HepG2 (cell line): ENCODE results near the gene SLC16A2. TPM values are rescaled to one million over a fixed set of nuclear protein-coding genes. Genes with fewer than 3 reads are reported as not detected.

ENCODE experiments used
- ATAC-seq: fragments of 200-7000 bp; cut with Tn5 transposase; 3 replicates; pipeline ENCODE4 v1.9.1; 2020; ENCODE audit warnings: mild to moderate bottlenecking, moderate library complexity
- BruUV-seq: library from RNA; stranded (reverse); fragments of 400-500 nt; replicated peaks from 2 replicates; lab custom pipeline; 2021; lab: Mats Ljungman, UMichigan
- CTCF ChIA-PET: fragments of 300-600 bp; formaldehyde crosslinking; extraction: SDS; loops from one replicate; lab custom pipeline; 2021; ENCODE audit warnings: low total read pairs, inconsistent platforms, low intra/inter-chr PET ratio; lab: Yijun Ruan, JAX
- POLR2A ChIA-PET: fragments of 350-600 bp; sonication (Branson Sonifier 250); formaldehyde crosslinking; loops from one replicate; lab custom pipeline; 2020; ENCODE audit warnings: antibody characterized with exemption, inconsistent platforms; lab: Yijun Ruan, JAX
- DNase-seq: peaks from one replicate; pipeline ENCODE4 v3.0.0-alpha.2; 2015; ENCODE audit warnings: low spot score
- FAIRE-seq: peaks from 3 replicates; lab custom pipeline; 2011; peaks lifted over from hg19 to GRCh38; lab: Jason Lieb, UNC
- H2AFZ ChIP-seq: one replicate; pipeline ENCODE4 v1.6.1; 2011; ENCODE audit warnings: low read length, inconsistent platforms
- H3K27ac ChIP-seq: fragments of 300-600 bp; 3 replicates; pipeline ENCODE4 v1.8.0; 2011; ENCODE audit warnings: mixed run types, mild to moderate bottlenecking, mixed read lengths, low read length, inconsistent platforms; ENCODE audit not compliant: insufficient read depth; ENCODE audit errors: extremely low read length
- H3K27me3 ChIP-seq, 2 experiments: fragments of 200-600 bp in 1 of 2; 2 replicates in 1 of 2; 3 replicates in 1 of 2; pipeline versions ENCODE4 v1.6.0 to v1.8.0; 2011; ENCODE audit warnings: low read length in 2 of 2, mild to moderate bottlenecking in 2 of 2, moderate library complexity in 2 of 2, inconsistent platforms in 1 of 2; ENCODE audit not compliant: insufficient read depth in 2 of 2, control insufficient read depth in 1 of 2
- H3K36me3 ChIP-seq, 2 experiments: fragments of 200-600 bp in 1 of 2; replicated peaks in 1 of 2; 2 replicates in 1 of 2; 3 replicates in 1 of 2; pipeline versions ENCODE4 v1.5.1 to v1.8.0; 2011; ENCODE audit warnings: low read length in 2 of 2, inconsistent platforms in 1 of 2; ENCODE audit not compliant: insufficient read depth in 2 of 2, control insufficient read depth in 1 of 2
- H3K4me1 ChIP-seq: 2 replicates; pipeline ENCODE4 v1.5.1; 2012; ENCODE audit warnings: low read length, inconsistent platforms; ENCODE audit not compliant: insufficient read depth
- H3K4me2 ChIP-seq: 2 replicates; pipeline ENCODE4 v1.6.0; 2011; ENCODE audit warnings: low read depth, low read length, inconsistent platforms
- H3K4me3 ChIP-seq, 3 experiments: fragments of 200-600 bp in 1 of 3; sonication (generic), shearing (Covaris generic) in 1 of 3; replicated peaks in 1 of 3; 2 replicates each; pipeline ENCODE4 v1.5.1; 2011 to 2016; ENCODE audit warnings: low read length in 3 of 3, inconsistent platforms in 2 of 3, low read depth in 2 of 3, mild to moderate bottlenecking in 2 of 3, control low read depth in 1 of 3, mixed read lengths in 1 of 3; ENCODE audit not compliant: insufficient read depth in 1 of 3
- H3K79me2 ChIP-seq: one replicate; pipeline ENCODE4 v1.6.1; 2011; ENCODE audit warnings: low read length, inconsistent platforms; ENCODE audit not compliant: insufficient read depth
- H3K9ac ChIP-seq: 2 replicates; pipeline ENCODE4 v1.6.0; 2011; ENCODE audit warnings: mild to moderate bottlenecking, low read depth, low read length, inconsistent platforms; ENCODE audit not compliant: insufficient read depth
- H3K9me3 ChIP-seq: 2 replicates; pipeline ENCODE4 v1.5.1; 2012; ENCODE audit warnings: mild to moderate bottlenecking, low read length
- H4K20me1 ChIP-seq: 2 replicates; pipeline ENCODE4 v1.6.0; 2011; ENCODE audit warnings: inconsistent platforms, mild to moderate bottlenecking, low read length, moderate library complexity; ENCODE audit not compliant: insufficient read depth
- CEBPB ChIP-seq: IDR thresholded peaks from 2 replicates; pipeline ENCODE4 v1.6.1; 2011; ENCODE audit warnings: low read depth, low read length, improper control_type of control experiment, borderline replicate concordance
- FOXC1 ChIP-seq: sonication (generic); formaldehyde crosslinking; IDR thresholded peaks from 2 replicates; pipeline ENCODE4 v1.8.0; 2022; ENCODE audit warnings: mild to moderate bottlenecking, missing genetic modification reagents, borderline replicate concordance
- HOXA5 ChIP-seq: sonication (generic); formaldehyde crosslinking; IDR thresholded peaks from 2 replicates; pipeline ENCODE4 v1.4.0; 2020; ENCODE audit warnings: missing genetic modification reagents
- KLF16 ChIP-seq, 2 experiments: sonication (generic) in 1 of 2; formaldehyde crosslinking in 1 of 2; IDR thresholded peaks; 2 replicates each; pipeline versions ENCODE4 v1.6.1 to v1.8.0; 2016 to 2023; ENCODE audit warnings: missing genetic modification reagents in 2 of 2, missing compliant biosample characterization in 1 of 2
- MAFF ChIP-seq: IDR thresholded peaks from 2 replicates; pipeline ENCODE4 v1.6.1; 2011; ENCODE audit warnings: low read depth, low read length, improper control_type of control experiment
- MBNL3 ChIP-seq: fragments of 250-450 bp; sonication (Bioruptor Pico); conservative IDR thresholded peaks from 2 replicates; pipeline ENCODE4 v1.8.0; 2022; ENCODE audit warnings: mild to moderate bottlenecking, inconsistent platforms
- PAWR ChIP-seq: sonication (generic); formaldehyde crosslinking; IDR thresholded peaks from 2 replicates; pipeline ENCODE4 v1.4.0; 2020; ENCODE audit warnings: missing genetic modification reagents, mild to moderate bottlenecking, borderline replicate concordance
- TOPORS ChIP-seq: sonication (generic); formaldehyde crosslinking; IDR thresholded peaks from 2 replicates; pipeline ENCODE4 v1.8.0; 2023; ENCODE audit warnings: mild to moderate bottlenecking, missing genetic modification reagents
- ZBTB33 ChIP-seq: sonication (generic); formaldehyde crosslinking; IDR thresholded peaks from 2 replicates; pipeline ENCODE4 v1.4.0; 2020; ENCODE audit warnings: missing genetic modification reagents
- ZBTB37 ChIP-seq: sonication (generic); formaldehyde crosslinking; IDR thresholded peaks from 2 replicates; pipeline ENCODE4 v1.4.0; 2020; ENCODE audit warnings: mild to moderate bottlenecking, missing genetic modification reagents
- ZBTB39 ChIP-seq: sonication (generic); formaldehyde crosslinking; IDR thresholded peaks from 2 replicates; pipeline ENCODE4 v1.5.0; 2020; ENCODE audit warnings: missing genetic modification reagents
- ZNF10 ChIP-seq: sonication (generic); formaldehyde crosslinking; IDR thresholded peaks from 2 replicates; pipeline ENCODE4 v1.4.0; 2020; ENCODE audit warnings: mild to moderate bottlenecking, low read depth, missing genetic modification reagents, borderline replicate concordance
- ZNF496 ChIP-seq: sonication (generic); formaldehyde crosslinking; IDR thresholded peaks from 2 replicates; pipeline ENCODE4 v1.8.1; 2023; ENCODE audit warnings: mild to moderate bottlenecking, moderate library complexity, missing genetic modification reagents; ENCODE audit not compliant: insufficient replicate concordance
- ZNF850 ChIP-seq: sonication (generic); formaldehyde crosslinking; conservative IDR thresholded peaks from 2 replicates; pipeline ENCODE4 v1.9.0; 2021; ENCODE audit warnings: mild to moderate bottlenecking, missing genetic modification reagents
- WGBS: methylation state at CpG from one replicate; pipeline ENCODE4 v1.1.6; 2017; ENCODE audit warnings: low lambda C conversion rate; 5-methylcytosine and 5-hydroxymethylcytosine counted together
- in situ Hi-C: cut with HindIII; loops from 2 replicates; pipeline ENCODE4 v1.10.0; 2017; ENCODE audit warnings: low pct_unique_long_range_greater_than_20kb; ENCODE audit not compliant: extremely low pct_ligation_motif_present
- intact Hi-C: fragments of 100-400 bp; cut with micrococcal nuclease; formaldehyde crosslinking; loops from one replicate; pipeline ENCODE4 v1.10.0; 2022; ENCODE audit not compliant: unreplicated experiment
- polyA plus RNA-seq, 8 experiments: library from polyadenylated mRNA; depleted of rRNA in 3 of 8; stranded (reverse) in 7 of 8; unstranded in 1 of 8; fragments of >200 nt; fragmentation: Illumina TruSeq in 4 of 8; extraction: Trizol in 4 of 8; gene quantifications; 2 replicates each; pipeline versions ENCODE4 v1.2.1 to v1.2.3, GENCODE V29; 2011 to 2016; ENCODE audit warnings: low read depth in 4 of 8, missing spikeins in 1 of 8, mixed read lengths in 1 of 8; ENCODE audit not compliant: insufficient read depth in 1 of 8
- total RNA-seq, 5 experiments: library from RNA; depleted of rRNA; stranded (reverse); fragments of >200 nt; fragmentation: Illumina TruSeq; extraction: Trizol; gene quantifications; 2 replicates each; pipeline ENCODE4 v1.2.3, GENCODE V29; 2016; ENCODE audit warnings: low read depth in 1 of 5
- TF ChIP-seq, protein P1 (sequence below): sonication (generic); formaldehyde crosslinking; IDR thresholded peaks from 2 replicates; pipeline ENCODE4 v1.8.1; 2023; ENCODE audit warnings: mild to moderate bottlenecking, inconsistent platforms, moderate library complexity, missing genetic modification reagents, borderline replicate concordance
- TF ChIP-seq, protein P2 (sequence below): sonication (generic); formaldehyde crosslinking; IDR thresholded peaks from 2 replicates; pipeline ENCODE4 v1.5.0; 2020; ENCODE audit warnings: missing genetic modification reagents

Gene SLC16A2
- total and polyA plus RNA-seq, 2 of the 13 experiments (the other 11 are each of a cell fraction or from before 2014, with no cell fraction given) = 0.07 to 0.08 TPM

GRCh38 chrX:74527350-74527749, 106.1 kb downstream of the SLC16A2 start:
- intact Hi-C loops (no loop called here), in situ Hi-C loops (no loop called here)
- no peak overlapping the region for H3K4me2 ChIP-seq
- no TSS peak for BruUV-seq
- ATAC-seq = no peak
- H3K79me2 ChIP-seq = no peaks in the 10 kb centered on the region
- 0% methylated on average over 4 of the region's 4 CpGs for WGBS
- no peak overlapping the region for H3K27ac ChIP-seq
- H2AFZ ChIP-seq = no peak overlapping the region
- H3K36me3 ChIP-seq = no peaks in the 10 kb centered on the region
- DNase-seq = no peak
- no peak for FAIRE-seq
- ChIA-PET POLR2A (no interaction called here), CTCF (no interaction called here)
- no peaks in the 10 kb centered on the region for H4K20me1 ChIP-seq
- H3K4me3 ChIP-seq = no peak overlapping the region
- H3K9me3 ChIP-seq = no peaks in the 10 kb centered on the region
- H3K4me1 ChIP-seq = no peaks in the 10 kb centered on the region
- H3K9ac ChIP-seq = no peak overlapping the region
- no peaks in the 10 kb centered on the region for H3K27me3 ChIP-seq
- TF ChIP-seq MAFF (no peak), FOXC1 (no peak), ZNF496 (no peak), TOPORS (no peak), PAWR (no peak), ZBTB33 (CRISPR knock-in tag) (no peak), ZBTB39 (CRISPR knock-in tag) (no peak), CEBPB (no peak), ZBTB37 (CRISPR knock-in tag) (no peak), MBNL3 (CRISPR knock-in tag) (no peak), HOXA5 (CRISPR knock-in tag) (no peak), ZNF10 (no peak), KLF16 (CRISPR knock-in tag; IDR thresholded peaks at IDR 0.05) (no peak), ZNF850 (CRISPR knock-in tag) (no peak)
- TF ChIP-seq, protein P1, sequence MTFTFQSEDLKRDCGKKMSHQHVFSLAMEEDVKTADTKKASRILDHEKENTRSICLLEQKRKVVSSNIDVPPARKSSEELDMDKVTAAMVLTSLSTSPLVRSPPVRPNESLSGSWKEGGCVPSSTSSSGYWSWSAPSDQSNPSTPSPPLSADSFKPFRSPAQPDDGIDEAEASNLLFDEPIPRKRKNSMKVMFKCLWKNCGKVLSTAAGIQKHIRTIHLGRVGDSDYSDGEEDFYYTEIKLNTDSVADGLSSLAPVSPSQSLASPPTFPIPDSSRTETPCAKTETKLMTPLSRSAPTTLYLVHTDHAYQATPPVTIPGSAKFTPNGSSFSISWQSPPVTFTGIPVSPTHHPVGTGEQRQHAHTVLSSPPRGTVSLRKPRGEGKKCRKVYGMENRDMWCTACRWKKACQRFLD (CRISPR knock-in tag) = no peak
- TF ChIP-seq, protein P2, sequence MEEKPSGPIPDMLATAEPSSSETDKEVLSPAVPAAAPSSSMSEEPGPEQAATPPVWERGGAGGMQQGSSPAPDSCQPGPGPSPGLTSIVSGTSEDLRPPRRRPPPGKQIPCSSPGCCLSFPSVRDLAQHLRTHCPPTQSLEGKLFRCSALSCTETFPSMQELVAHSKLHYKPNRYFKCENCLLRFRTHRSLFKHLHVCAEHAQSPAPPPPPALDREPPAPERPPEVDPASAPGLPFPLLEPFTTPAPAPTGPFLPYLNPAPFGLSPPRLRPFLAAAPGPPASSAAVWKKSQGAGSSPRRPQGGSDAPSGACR (CRISPR knock-in tag) = no peak
